Astrocyte of the cerebellum (primary cell): ENCODE measurements around the gene PALMD.

Experiments used
- DNase-seq: peaks from one replicate; pipeline ENCODE4 v3.0.0-alpha.2; 2011; ENCODE audit warnings: low read depth
- H3K4me3 ChIP-seq: 2 replicates; pipeline ENCODE4 v1.5.1; 2011; ENCODE audit warnings: mild to moderate bottlenecking, low read depth, low read length, moderate library complexity
- in situ Hi-C: cut with HindIII; loops from 2 replicates; pipeline ENCODE4 v1.10.0; 2017; ENCODE audit warnings: low sequenced_read_pairs
- TF ChIP-seq, protein P1 (sequence below): IDR thresholded peaks from 2 replicates; pipeline ENCODE4 v1.5.1; 2012; ENCODE audit warnings: low read length, low read depth, moderate library complexity, mild to moderate bottlenecking; ENCODE audit errors: missing control alignments

Gene PALMD

DNA sequence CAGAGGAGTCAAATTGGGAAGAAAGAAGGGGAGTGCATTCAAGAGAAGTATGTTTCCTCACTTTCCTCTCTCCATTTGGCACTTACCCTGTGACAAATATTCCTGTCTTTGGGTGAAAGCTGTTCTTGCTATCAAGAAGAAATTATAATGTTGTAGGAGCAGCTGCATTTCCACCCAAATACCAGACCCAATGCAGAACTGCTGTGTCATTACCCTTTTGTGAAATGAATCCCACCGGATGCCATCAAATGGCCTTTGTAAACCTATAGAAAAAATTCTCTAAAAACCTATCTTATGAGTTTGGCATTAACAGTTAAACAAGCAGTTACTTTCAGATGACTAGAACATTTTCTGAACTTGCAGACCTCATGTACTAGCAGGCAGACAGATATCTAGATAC, 16.7 kb upstream of the PALMD start:
- TF ChIP-seq, protein P1, sequence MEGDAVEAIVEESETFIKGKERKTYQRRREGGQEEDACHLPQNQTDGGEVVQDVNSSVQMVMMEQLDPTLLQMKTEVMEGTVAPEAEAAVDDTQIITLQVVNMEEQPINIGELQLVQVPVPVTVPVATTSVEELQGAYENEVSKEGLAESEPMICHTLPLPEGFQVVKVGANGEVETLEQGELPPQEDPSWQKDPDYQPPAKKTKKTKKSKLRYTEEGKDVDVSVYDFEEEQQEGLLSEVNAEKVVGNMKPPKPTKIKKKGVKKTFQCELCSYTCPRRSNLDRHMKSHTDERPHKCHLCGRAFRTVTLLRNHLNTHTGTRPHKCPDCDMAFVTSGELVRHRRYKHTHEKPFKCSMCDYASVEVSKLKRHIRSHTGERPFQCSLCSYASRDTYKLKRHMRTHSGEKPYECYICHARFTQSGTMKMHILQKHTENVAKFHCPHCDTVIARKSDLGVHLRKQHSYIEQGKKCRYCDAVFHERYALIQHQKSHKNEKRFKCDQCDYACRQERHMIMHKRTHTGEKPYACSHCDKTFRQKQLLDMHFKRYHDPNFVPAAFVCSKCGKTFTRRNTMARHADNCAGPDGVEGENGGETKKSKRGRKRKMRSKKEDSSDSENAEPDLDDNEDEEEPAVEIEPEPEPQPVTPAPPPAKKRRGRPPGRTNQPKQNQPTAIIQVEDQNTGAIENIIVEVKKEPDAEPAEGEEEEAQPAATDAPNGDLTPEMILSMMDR: no peak
- DNase-seq: no peak
- in situ Hi-C loops: no loop called here
- H3K4me3 ChIP-seq: no peak overlapping the region

- no peak for DNase-seq
- in situ Hi-C loops: no loop called here
- H3K4me3 ChIP-seq: no peak overlapping the region
- TF ChIP-seq, protein P1: no peak
Measured at GRCh38 chr1:99634971-99635624, 10.8 kb upstream of the PALMD start.

DNA sequence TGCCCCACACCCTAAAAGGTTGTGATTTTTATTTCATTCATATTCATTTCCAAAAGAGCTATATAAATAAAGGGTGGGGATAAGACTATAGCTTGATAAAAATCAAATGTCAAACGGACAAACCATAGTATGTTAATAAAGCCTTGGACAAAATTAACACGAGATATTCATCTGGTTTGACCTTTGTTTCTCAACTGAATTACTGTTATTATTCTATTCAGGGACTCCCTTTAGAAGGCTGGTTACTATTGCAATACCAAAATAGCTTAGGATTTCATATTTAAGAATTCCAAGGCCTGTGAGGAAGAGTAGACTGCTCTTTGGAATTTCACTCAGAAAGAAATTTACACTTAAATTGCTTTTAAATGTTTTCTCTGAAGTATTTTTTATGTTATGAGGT, 10.2 kb upstream of the PALMD start:
- H3K4me3 ChIP-seq: no peak overlapping the region
- in situ Hi-C loops: no loop called here
- no peak for DNase-seq
- TF ChIP-seq, protein P1: no peak

- no peak overlapping the region for H3K4me3 ChIP-seq
- no peak for DNase-seq
- TF ChIP-seq, protein P1: no peak
- in situ Hi-C loops: no loop called here
Measured at GRCh38 chr1:99636647-99637175, 9.2 kb upstream of the PALMD start.

GRCh38 chr1:99638853-99639252, 7.1 kb upstream of the PALMD start:
- TF ChIP-seq, protein P1: no peak
- no peak overlapping the region for H3K4me3 ChIP-seq
- no peak for DNase-seq
- in situ Hi-C loops: no loop called here

DNA sequence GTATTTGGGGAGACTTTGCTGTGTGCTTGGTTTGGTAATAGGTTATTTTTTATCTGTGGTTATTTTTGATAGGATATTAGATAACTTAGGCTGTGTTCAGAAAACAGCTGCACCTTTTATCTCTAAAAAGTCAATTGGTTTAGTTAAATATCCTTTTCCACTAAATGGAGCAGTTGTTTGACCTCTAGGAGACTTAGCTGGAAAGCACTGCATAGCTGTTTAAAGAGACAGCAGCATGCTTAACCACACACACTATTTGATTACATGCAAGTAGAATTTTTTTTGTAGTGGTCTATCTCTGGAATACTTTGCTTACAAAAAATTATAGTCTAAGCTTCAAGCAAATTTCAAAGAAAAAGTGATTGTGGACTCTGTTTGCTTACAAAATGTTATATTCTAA, 6.5 kb upstream of the PALMD start:
- no peak overlapping the region for H3K4me3 ChIP-seq
- in situ Hi-C loops: no loop called here
- DNase-seq: no peak
- TF ChIP-seq, protein P1: no peak
